CMK (cell line): ENCODE data around the gene DNAJC15.

ENCODE experiments used
- DNase-seq: peaks from one replicate; pipeline ENCODE4 v3.0.0-alpha.2; 2010; ENCODE audit warnings: low read depth

The DNAJC15 gene

DNA sequence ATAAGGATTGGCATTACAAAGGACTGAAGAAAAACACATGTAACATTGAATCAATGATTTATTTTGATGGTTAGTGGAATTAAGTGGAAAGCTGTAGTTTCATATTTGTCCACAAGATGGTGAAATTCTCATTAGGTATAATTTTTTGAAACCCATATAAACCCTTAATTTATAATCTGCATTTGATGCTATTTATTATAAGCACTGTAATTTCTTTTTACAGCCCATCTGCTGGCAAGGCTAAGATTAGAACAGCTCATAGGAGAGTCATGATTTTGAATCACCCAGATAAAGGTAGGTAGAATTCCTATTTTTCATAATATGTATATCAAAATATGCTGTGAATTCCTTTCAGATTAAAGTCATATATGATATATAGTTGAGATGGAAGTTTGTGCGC is 62.2 kb downstream of the DNAJC15 start:
- no peak for DNase-seq

DNA sequence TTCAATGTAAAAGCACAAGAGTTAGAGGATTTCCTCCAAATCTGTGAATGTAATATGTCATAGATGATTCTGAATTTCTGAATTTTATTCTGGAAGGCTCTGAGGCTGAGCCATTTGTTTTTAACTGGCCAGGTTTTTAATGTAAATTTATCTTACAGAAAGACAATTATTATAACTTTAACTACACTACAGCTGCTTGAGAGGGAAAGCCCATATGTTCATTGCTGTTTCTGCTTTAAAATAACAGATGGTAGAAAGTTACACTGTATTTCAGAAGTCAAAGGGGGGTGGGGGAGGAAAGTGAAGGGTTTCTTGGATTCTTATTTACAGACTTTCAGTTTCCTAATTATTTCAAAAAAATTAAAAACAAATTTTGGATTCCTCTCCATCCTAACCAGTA is 62.8 kb downstream of the DNAJC15 start:
- no peak for DNase-seq

DNA sequence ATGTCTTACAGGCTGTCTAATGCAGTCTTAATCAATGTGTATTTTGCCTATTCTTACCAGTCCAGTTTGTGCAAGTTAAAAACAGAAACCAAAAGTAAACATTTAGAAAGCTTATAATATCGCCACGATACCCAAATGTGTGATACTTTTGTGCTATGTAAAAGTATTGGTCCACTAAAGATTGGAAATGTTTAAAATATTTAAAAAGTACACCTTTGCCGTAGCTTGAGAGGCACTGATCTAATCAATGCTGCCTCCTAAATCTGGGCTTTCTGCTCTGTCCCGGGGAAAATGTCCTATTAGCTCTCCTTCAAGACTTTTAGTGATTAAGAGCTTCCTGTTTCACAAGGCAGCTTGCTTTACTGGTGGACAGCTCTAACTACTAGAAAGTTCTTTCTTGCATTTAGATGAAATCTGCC is 64.7 kb downstream of the DNAJC15 start:
- DNase-seq, result no peak

DNA sequence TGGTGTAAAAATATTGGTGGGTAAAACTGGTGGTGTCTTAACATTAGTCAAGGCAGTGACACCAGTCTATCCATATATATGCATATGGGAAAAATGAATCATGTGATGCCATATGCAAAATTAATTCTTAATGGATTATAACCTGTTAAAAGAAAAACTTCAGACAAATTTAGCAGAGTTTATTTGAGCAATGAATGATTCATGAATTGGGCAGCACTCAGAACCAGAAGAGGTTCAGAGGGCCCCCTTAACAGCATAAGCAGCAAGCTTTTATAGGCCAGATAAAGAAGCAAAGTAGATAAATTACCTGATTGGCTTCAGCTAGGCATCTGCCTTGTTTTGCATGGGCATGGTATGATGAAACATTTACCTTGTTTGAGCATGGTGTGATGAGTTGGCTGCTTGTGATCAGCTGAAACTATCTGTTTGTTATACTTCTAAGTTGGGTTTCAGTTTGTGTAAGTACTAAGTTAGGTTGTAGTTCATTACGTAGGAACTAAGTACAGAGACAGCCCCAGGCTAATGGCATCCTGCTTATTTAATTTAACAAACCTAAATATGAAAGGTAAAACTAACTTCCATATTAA is 66.6 kb downstream of the DNAJC15 start:
- DNase-seq, result no peak

DNA sequence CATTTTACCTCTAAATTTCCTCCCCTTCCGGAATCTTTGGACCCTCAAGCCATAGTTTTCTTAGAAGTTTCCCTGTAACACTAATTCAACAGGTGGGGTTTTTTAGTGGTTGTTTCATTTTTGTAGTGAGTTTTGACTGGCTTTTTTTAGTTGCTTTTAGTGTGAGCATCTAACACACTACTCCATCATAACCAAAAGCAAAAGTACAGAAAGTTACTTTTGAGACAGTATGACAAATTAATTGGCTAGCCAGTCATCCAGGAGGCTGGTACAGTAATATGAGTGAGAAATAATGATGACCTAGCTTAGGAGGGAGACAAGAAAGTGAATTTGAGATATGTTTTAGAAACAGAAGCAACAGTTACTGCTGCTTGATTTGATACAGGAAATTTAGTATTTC is 71.5 kb downstream of the DNAJC15 start:
- no peak for DNase-seq

DNA sequence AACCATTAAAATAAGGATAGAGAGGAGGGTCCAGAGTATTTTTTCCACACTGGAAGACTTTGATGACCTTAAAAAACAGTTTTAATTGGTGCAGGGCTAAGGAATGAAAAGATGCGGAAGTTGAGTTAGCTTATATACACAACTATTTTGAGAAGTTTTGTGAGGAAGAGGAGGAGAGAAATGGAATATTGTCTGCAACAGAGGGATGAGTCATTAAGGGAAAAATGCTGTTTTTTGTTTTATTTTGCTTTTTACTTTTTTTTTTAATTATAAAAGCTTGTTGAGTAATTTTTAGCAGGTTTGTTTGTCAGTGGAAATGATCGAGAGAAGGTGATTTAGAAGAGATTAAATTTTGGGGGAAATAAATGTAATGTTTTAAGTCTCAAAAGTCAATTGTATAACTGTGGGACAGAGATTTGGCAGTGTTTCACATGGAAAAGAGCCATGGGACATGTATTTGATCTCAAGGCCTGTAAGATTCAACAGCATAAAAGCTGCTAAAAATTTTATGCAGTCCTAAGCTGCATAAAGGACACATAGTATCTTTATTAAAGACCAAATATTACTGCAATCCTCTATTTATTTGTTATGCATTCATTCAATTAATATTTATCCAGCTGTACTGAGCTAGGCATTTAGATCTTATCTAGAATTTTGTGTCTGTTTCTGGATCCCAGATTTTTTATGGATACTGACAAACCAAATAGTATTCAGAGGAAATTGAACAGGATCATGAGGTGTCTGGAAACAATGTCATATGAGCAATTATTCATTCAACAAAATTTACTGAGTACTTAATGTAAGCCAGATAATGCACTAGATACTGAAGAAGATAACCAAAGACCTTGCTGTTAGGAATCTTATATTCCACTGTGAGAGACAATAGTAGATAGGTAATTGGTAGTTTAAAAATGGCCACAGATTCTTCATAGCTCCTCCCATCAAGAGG is 72.7 kb downstream of the DNAJC15 start:
- no peak for DNase-seq

DNA sequence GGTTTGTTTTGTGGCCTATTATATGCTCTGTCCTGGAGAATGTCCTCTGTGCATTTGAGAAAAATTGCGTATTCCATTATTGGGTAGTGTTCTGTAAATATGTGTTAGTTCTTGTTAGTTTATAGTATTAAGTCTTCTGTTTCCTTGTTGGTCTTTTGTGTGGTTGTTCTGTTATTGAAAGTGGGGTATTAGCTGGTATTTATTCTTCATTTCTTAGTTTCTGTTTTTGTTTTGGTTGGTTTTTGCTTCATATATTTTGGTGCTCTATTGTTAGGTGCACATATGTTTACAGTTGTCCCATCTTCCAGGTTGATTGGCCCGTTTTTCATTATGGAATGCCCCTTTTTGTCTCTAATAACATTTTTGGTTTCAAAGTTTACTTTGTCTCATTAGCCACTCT is 77.3 kb downstream of the DNAJC15 start:
- DNase-seq, result no peak

DNA sequence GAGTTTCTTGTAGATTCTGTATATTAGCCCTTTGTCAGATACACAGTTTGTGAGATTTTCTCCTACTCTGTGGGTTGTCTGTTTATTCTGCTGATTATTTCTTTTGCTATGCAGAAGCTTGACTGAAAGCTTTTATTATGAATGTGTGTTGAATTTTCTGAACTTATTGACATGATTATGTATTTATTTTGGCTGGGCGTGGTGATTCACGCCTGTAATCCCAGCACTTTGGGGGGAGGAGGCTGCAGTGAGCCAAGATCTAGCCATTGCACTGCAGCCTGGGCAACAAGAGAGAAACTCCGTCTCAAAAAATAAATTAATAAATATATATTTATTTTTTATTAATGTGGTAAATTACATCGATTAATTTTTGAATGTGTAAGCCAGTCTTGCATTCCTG is 78.9 kb downstream of the DNAJC15 start:
- no peak for DNase-seq

DNA sequence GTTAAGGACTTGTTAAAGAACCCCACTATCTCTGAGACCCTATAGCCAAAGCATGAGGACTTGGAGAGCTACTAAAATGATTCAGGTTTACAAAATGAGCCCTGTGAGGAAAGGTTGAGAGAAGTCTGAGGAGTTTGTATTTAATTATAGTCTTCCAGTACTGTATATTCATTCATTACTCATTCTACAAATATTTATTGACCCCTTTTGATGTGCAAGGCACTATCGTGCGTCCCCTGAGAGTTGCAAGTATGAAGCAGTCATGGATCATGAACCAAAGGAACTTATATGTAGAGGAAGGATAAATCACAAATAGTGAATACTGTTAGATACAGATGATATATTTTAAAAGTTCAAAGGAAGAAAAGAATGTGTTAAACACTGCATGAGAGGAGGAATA is 84.4 kb downstream of the DNAJC15 start:
- no peak for DNase-seq

DNA sequence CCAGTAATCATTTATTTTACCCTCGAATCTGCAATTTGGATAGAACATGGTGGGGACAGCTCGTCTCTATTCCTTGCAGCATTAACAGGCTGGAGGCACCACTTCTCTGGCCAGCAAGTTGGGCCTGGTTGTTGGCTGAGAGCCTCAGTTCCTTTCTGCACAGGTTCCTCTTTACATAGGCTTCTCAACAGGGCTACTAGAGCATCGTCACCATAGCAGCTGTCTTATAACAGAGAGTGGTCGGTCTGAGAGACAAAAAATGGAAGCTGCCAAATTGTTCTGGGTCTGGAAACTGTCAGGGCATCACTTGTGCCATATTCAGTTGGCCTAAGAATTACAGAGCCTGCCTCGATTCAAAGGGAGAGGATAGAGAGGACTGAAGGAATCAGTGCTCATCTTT is 86.7 kb downstream of the DNAJC15 start:
- no peak for DNase-seq

DNA sequence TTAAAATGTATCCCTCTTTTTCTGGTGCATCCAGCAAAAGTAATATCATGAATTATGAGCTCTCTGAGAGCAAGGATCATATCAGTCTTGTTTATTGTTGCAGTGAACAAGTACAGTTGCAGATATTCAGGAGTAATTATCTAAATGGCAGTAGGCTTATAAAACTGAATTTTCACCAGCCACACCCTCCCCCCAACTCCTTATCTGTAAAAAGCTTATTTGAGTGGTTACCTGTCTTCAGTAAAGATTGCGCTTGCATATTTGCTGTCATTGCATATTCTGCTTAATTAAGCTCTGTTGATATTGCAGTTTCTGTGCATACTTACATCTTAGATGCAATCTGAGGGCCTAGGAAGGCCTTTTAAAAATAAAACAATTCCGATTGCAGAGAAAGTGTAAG is 87.3 kb downstream of the DNAJC15 start:
- no peak for DNase-seq

DNA sequence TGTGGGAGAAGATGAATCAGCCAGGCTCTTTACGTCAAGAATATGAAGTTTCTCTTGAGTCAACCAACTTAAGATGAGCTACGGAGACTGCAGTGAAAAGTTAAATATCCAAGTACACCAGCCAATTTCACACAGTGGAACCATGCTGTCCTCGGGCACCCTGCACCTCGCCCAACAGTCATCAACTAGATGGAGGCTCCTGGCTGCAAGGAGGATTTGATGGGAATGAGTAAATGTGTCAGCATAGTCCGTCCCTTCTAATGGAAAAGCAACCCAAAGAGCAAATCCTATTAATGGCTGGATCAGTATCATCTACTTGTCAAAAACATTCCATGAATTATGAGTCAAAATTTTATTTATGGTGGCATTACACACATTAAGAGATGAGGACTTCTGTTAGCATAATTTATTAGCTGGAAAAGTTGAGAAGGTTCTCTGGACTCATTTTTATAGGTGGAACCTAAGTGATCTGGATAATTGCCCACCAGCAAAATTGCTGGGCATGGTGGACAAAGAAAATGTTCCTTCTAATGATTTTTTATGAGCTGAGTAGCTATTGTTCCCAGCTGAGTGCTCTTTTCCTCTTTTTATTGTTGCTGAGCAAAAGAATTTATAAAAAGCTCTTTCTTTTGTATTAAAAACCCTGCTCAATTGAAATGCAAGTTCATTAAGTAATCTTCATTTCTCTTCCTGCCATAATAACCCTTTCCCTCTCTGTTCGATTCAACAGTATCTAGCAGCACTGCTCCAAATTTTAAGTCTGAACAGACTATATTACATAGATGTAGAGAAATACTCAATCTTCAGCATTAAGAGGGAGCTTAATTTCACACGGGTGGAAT is 88.4 kb downstream of the DNAJC15 start:
- no peak for DNase-seq

DNA sequence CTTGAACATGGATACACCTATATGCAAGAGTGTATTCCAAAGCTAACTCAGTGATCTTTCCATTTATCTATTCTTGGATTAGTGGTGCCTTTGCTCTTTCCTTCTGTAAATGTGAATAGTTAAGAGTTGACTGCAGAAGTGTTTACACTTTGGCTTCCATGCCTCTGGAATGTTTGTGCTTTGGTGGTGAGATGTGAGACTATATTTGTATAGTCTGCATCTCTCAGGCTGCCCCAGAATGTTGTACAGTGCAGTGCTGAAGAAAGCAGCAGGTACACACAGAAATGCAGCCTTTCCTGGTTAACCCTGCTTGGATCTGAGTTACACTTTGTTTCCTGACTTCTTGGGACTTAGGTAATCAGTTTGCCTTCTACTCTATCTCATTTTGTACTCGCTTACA is 90.2 kb downstream of the DNAJC15 start:
- DNase-seq, result no peak

DNA sequence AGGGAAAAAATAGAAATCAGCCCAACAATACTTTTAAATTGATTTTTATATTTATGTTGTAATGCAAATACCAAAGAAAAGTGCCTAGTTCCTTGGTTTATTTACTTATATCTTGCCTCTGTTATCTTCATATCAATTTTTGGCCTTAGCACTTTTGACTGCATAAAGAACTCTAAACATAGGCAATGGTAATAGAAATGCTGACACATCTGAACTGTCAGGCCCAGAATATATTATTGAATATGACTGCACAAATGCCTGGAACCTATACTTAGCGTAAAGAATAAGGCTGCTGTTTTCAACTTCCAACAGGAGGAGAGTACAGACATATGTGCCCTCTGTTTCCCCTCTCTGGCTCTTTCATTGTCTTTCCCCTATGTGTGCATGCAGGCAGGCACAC is 91.1 kb downstream of the DNAJC15 start:
- no peak for DNase-seq

DNA sequence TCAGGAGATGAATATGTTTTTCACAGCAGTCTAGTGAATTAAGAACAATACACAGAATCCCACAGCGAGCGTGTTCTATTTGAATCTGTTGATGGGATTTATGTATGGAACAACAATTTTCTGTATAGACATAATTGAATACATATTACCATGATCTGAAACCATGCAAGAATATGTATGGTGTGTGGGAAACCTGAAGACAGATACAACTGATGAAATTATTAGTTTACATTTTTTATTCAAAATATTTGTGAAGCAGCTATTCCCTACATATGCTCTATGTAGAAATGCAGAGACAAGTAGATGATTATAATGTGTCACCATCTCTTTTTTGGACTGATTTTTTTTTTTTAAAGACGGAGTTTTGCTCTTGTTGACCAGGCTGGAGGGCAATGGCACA is 91.8 kb downstream of the DNAJC15 start:
- DNase-seq, result no peak

DNA sequence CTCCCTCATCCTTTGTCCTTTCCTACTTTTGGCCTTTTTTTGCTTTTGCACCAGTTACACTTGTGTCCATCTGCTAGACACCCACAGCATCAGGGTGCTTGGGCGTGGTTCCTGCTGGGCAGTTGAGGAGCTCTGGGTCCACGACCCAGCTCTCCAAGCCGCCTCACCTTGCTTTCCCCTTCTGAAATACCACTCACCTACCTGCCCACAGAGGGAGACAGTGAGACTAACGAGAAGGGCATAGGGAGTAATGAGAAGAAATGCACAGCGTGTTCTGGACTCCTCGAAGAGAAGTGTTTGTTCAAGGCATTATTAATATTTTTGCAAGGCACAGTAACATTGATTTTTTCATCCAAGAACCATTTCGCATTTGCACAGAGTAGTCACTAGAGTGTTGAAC is 92.9 kb downstream of the DNAJC15 start:
- DNase-seq, result no peak

DNA sequence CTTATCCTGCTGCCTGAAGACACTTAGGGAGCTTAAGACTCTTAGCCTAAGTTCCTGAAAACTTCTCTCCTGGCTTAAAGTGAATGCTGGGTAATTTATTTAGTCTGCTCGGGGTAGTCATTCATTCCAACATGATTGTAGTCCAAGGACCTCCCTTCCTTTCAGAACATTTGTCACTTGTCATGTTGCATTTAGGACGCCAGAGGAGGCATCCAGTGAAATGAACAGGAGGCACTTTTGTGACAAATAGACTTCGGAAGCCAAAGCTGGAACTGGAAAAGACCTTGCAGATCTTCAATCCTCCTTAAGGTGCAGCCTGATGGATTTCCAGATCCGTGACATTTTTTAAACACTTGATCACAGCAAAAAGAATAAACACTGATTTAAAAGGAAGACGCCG is 95.1 kb downstream of the DNAJC15 start:
- no peak for DNase-seq

DNA sequence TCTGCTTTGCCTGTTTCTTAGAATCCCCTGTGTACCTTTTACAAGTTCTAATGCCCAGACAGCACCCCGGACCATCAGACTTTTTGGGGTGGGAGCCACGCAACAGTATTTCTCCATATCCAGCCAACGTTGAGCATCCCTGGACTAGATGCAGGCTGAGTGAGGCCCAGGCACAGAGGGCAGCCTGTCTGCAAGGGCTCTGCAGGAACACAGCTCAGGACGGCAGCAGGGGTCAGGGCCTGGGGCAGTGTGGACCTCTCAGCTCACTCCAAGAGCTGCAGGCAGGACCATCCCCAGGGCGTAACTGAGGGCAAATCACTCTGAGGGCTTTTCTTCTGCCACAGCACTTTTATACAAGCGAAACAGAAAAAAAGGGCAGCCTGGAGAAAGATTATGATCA is 95.8 kb downstream of the DNAJC15 start:
- DNase-seq, result no peak

DNA sequence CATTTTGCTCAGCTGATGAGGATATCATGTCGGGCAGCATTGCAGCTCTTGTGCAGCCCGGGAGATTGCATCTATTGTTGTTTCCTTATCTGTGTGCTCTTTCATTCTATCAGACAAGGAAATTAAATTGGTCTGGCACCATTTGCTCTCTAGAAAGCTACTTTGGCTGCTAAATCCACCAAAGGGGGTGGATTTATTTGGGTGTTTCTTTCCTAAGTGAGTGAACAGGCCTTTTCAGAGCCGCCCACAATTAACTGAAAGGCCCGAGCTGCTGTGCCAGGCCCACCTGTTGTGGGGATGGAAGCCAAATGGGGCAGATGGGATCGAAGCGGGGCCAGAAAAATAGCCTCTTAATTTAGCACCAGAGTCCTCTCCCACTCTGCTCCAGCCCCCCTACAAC is 99.4 kb downstream of the DNAJC15 start:
- DNase-seq, result no peak

DNA sequence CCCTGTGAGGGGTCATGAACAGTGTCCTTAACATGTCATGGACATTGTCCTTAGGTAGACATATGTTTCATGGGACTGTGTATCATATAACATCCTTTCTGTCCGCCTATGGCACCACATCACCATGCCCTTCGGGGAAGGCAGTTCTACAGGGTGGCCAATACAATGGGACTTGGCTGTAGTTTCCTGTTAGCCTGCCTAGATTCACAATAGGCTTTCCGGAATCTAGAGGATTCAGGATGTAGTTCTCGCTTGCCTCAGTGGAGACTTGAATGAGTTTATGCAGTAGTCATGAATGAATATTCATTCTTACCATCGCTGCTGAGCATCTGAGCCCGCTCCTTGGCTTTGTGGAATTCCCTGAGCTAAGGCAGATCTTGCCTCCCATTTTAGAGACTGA is 100.5 kb downstream of the DNAJC15 start:
- no peak for DNase-seq

DNA sequence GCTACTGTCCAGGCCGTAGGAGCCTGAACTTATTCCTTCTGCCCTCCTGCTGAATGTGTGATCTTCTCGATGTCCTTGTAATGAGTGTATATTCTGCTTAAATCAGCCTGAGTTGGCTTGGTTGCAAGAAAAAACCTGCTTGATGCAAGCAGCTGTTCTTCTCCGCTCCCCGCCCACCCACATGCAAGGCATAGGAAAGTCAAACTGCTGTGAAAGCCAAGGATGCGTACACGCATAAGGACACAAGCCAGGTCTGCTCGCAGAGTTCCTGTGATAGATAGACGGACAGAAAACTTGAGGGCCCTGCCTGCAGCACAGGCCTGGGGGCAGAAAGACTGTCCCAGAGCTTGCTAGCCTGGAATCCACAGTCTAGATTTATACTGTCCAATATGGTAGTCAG is 101.1 kb downstream of the DNAJC15 start:
- no peak for DNase-seq

DNA sequence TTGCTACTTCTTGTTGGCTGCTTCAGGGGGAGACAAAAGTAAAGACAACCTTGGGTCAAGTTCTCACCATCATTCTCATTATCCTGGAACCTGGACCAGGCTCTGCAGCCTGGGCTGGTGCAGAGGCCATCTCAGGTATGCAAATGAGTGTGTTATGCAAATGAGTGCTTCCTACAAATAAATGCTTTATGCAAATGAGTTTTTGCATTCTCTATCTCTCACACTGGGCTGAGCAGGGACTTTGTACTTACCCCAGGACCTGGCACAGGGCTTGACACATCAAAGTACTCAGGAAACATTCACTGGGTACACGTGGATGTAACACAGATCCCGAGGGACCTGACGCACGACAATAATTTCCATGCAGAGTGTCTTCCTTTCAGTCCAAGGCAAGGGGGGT is 103.0 kb downstream of the DNAJC15 start:
- DNase-seq, result no peak
